ENCODE results near the gene NTN1. TPM values are rescaled to one million over a fixed set of nuclear protein-coding genes. Genes with fewer than 3 reads are reported as not detected.
A peak's percentile ranks its signal among the peaks of the same experiment; 100 is the strongest.

Gene NTN1
- total and polyA plus RNA-seq, 2 donors: 2.0 to 2.4 TPM

DNA sequence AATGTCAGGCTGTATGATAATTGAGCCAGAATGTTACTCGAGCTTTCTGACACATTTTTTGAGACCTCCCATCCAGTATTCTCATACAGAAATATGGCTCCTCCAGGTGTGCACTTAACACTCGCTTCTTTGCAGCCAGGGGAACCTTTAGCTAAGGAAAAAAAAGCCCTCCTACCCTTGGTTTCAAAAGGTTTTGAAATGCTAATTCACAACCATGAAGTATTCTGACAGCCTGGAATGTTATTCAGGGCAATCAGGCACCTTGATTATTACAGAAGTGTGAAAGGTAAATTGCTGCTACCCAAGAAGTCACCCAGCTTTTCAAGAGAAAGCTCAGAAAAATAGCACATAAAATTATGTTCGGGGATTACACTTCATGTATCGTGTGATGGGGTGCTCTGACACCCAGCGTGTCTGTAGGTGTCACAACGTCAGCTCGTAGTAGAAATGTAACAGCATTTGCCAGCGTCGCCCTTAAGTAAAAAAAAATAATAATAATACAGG is 41.1 kb downstream of the NTN1 start:
- H3K36me3 ChIP-seq (ENCODE audit: control insufficient read depth in 2 of 2, insufficient read depth in 2 of 2, low read length in 1 of 2): no peaks in the 10 kb centered on the region
- H3K9me3 ChIP-seq (ENCODE audit: control insufficient read depth in 2 of 2, insufficient read depth in 1 of 2, low read length in 1 of 2): no peaks in the 10 kb centered on the region
- no peak overlapping the region for H3K27ac ChIP-seq (ENCODE audit: low read depth in 1 of 2, low read length in 1 of 2)
- no peaks in the 10 kb centered on the region for H3K4me1 ChIP-seq (ENCODE audit: control insufficient read depth in 2 of 2, insufficient read depth in 2 of 2, low read length in 2 of 2)
- H3K27me3 ChIP-seq (ENCODE audit: control insufficient read depth in 2 of 2, insufficient read depth in 1 of 2, low read length in 1 of 2): no peaks in the 10 kb centered on the region
- WGBS: 90% methylated on average over 9 of the region's 9 CpGs
- H3K4me3 ChIP-seq (ENCODE audit: low read length in 2 of 2): no peak overlapping the region
- DNase-seq (ENCODE audit: low read depth in 6 of 9, low spot score in 9 of 9): no peak

DNA sequence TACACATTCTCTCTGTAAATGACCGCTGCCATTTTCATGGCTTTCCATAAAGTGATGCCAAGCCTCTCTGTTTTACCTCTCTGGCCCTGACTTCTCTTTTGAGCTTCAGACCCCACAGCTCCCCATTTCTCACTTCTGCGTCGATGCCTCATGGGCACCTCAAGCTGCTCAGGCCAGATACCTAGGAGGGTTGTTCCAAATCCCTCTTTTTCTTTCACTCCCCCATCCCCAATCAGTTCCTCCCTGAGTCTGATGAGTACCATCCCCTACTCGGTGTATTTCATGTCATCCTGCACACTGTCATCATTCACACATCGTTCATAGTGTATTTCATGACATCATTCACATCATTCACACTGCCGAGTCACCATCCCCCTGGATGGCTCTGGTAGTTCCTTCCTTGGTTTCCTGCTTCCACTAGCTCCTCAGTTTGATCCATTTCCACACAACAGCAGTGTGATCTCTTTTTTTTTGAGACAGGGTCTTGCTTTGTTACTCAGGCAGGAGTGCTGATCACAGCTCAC is 43.1 kb downstream of the NTN1 start:
- 92% methylated on average over 6 of the region's 6 CpGs for WGBS
- no peaks in the 10 kb centered on the region for H3K27me3 ChIP-seq (ENCODE audit: control insufficient read depth in 2 of 2, insufficient read depth in 1 of 2, low read length in 1 of 2)

GRCh38 chr17:9071016-9071415 is 49.7 kb downstream of the NTN1 start:
- H3K4me3 ChIP-seq (ENCODE audit: low read length in 2 of 2): no peak overlapping the region
- peaks cover 0 to 3% of the 10 kb centered on the region in 2 donors for H3K27me3 ChIP-seq (ENCODE audit: control insufficient read depth in 2 of 2, insufficient read depth in 1 of 2, low read length in 1 of 2)
- H3K27ac ChIP-seq (ENCODE audit: low read depth in 1 of 2, low read length in 1 of 2): no peak overlapping the region
- WGBS: 91% methylated on average over 10 of the region's 10 CpGs
- H3K4me1 ChIP-seq (ENCODE audit: control insufficient read depth in 2 of 2, insufficient read depth in 2 of 2, low read length in 2 of 2): no peaks in the 10 kb centered on the region
- H3K36me3 ChIP-seq (ENCODE audit: control insufficient read depth in 2 of 2, insufficient read depth in 2 of 2, low read length in 1 of 2): no peaks in the 10 kb centered on the region
- H3K9me3 ChIP-seq (ENCODE audit: control insufficient read depth in 2 of 2, insufficient read depth in 1 of 2, low read length in 1 of 2): no peaks in the 10 kb centered on the region
- no peak for DNase-seq (ENCODE audit: low read depth in 6 of 9, low spot score in 9 of 9)

More for the DNA sequence above, 43.1 kb downstream of the NTN1 start:
- Histone ChIP-seq H3K4me1 (ENCODE audit: control insufficient read depth in 2 of 2, insufficient read depth in 2 of 2, low read length in 2 of 2) (no peaks in the 10 kb centered on the region), H3K9me3 (ENCODE audit: control insufficient read depth in 2 of 2, insufficient read depth in 1 of 2, low read length in 1 of 2) (no peaks in the 10 kb centered on the region), H3K4me3 (ENCODE audit: low read length in 2 of 2) (no peak overlapping the region), H3K36me3 (ENCODE audit: control insufficient read depth in 2 of 2, insufficient read depth in 2 of 2, low read length in 1 of 2) (no peaks in the 10 kb centered on the region), H3K27ac (ENCODE audit: low read depth in 1 of 2, low read length in 1 of 2) (no peak overlapping the region)
- DNase-seq (ENCODE audit: low read depth in 6 of 9, low spot score in 9 of 9): no peak

DNA sequence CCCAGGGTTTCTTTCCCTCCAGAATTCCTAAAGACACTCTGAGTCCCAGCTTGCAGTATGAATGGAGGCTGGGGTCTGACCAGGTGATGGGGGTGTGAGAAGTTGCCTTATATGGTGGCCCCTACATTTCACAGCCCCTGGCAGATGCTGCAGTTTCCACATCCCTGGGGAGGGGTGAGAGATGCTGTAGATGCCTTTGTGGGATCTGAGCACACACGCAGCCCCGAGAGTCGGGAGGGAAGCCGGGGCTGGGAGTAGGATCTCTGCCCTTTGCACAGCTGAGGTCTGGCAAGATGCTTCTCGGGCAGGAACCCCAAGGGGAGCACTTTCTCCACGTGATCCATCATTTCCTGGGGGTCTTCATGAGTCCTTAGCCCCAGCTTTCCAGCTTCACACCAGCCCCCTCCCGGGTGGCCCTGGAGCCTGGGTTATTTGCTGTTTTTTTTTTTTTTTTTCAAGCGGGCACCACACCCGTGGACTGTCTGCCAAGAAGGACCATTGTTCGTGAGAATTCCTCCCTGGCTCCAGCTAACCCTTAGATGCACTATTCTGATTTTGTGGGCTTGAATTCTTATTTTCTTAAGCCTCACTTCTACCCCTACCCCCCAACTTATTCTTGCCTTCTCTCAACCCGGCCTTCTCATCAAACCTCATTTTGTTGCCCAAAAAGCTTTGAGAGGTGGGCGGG is 50.6 kb downstream of the NTN1 start:
- H3K4me1 ChIP-seq (ENCODE audit: control insufficient read depth in 2 of 2, insufficient read depth in 2 of 2, low read length in 2 of 2): no peaks in the 10 kb centered on the region
- no peaks in the 10 kb centered on the region for H3K9me3 ChIP-seq (ENCODE audit: control insufficient read depth in 2 of 2, insufficient read depth in 1 of 2, low read length in 1 of 2)
- peaks cover 0 to 3% of the 10 kb centered on the region in 2 donors for H3K27me3 ChIP-seq (ENCODE audit: control insufficient read depth in 2 of 2, insufficient read depth in 1 of 2, low read length in 1 of 2)
- no peak overlapping the region for H3K27ac ChIP-seq (ENCODE audit: low read depth in 1 of 2, low read length in 1 of 2)
- WGBS: 88% methylated on average over 12 of the region's 12 CpGs
- DNase-seq (ENCODE audit: low read depth in 6 of 9, low spot score in 9 of 9): no peak
- no peak overlapping the region for H3K4me3 ChIP-seq (ENCODE audit: low read length in 2 of 2)
- no peaks in the 10 kb centered on the region for H3K36me3 ChIP-seq (ENCODE audit: control insufficient read depth in 2 of 2, insufficient read depth in 2 of 2, low read length in 1 of 2)

- no peaks in the 10 kb centered on the region for H3K4me1 ChIP-seq (ENCODE audit: control insufficient read depth in 2 of 2, insufficient read depth in 2 of 2, low read length in 2 of 2)
- no peak for DNase-seq (ENCODE audit: low read depth in 6 of 9, low spot score in 9 of 9)
- H3K27ac ChIP-seq (ENCODE audit: low read depth in 1 of 2, low read length in 1 of 2): no peak overlapping the region
- H3K36me3 ChIP-seq (ENCODE audit: control insufficient read depth in 2 of 2, insufficient read depth in 2 of 2, low read length in 1 of 2): no peaks in the 10 kb centered on the region
- H3K9me3 ChIP-seq (ENCODE audit: control insufficient read depth in 2 of 2, insufficient read depth in 1 of 2, low read length in 1 of 2): no peaks in the 10 kb centered on the region
- no peak overlapping the region for H3K4me3 ChIP-seq (ENCODE audit: low read length in 2 of 2)
- peaks cover 0 to 3% of the 10 kb centered on the region in 2 donors for H3K27me3 ChIP-seq (ENCODE audit: control insufficient read depth in 2 of 2, insufficient read depth in 1 of 2, low read length in 1 of 2)
- 84% methylated on average over 17 of the region's 17 CpGs for whole genome bisulfite sequencing
Observed at GRCh38 chr17:9072696-9073339, 51.5 kb downstream of the NTN1 start.

DNA sequence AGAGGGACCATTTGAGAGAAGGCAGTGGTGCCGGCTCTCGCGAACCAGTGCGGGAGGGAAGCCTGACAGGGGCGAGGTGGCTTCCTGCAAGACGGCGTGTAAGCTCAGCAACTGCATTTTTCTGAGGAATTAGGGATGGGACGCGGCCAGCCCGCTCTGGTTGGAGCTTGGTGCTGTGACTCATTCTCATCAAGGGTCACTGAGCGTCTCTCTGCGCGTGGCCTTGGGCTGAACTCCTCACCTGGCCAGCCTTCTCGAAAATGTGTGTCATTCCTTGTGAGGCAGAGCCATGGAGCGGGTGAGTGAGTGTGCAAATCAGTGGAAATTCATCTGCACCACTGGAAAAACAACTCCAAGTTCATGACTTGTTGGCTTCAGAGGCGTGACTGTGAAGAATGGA is 52.8 kb downstream of the NTN1 start:
- 93% methylated on average over 16 of the region's 16 CpGs for WGBS
- H3K9me3 ChIP-seq (ENCODE audit: control insufficient read depth in 2 of 2, insufficient read depth in 1 of 2, low read length in 1 of 2): no peaks in the 10 kb centered on the region
- H3K27me3 ChIP-seq (ENCODE audit: control insufficient read depth in 2 of 2, insufficient read depth in 1 of 2, low read length in 1 of 2): peaks cover 0 to 3% of the 10 kb centered on the region in 2 donors
- no peak overlapping the region for H3K4me3 ChIP-seq (ENCODE audit: low read length in 2 of 2)
- no peaks in the 10 kb centered on the region for H3K4me1 ChIP-seq (ENCODE audit: control insufficient read depth in 2 of 2, insufficient read depth in 2 of 2, low read length in 2 of 2)
- H3K27ac ChIP-seq (ENCODE audit: low read depth in 1 of 2, low read length in 1 of 2): no peak overlapping the region
- DNase-seq (ENCODE audit: low read depth in 6 of 9, low spot score in 9 of 9): no peak
- H3K36me3 ChIP-seq (ENCODE audit: control insufficient read depth in 2 of 2, insufficient read depth in 2 of 2, low read length in 1 of 2): no peaks in the 10 kb centered on the region

DNA sequence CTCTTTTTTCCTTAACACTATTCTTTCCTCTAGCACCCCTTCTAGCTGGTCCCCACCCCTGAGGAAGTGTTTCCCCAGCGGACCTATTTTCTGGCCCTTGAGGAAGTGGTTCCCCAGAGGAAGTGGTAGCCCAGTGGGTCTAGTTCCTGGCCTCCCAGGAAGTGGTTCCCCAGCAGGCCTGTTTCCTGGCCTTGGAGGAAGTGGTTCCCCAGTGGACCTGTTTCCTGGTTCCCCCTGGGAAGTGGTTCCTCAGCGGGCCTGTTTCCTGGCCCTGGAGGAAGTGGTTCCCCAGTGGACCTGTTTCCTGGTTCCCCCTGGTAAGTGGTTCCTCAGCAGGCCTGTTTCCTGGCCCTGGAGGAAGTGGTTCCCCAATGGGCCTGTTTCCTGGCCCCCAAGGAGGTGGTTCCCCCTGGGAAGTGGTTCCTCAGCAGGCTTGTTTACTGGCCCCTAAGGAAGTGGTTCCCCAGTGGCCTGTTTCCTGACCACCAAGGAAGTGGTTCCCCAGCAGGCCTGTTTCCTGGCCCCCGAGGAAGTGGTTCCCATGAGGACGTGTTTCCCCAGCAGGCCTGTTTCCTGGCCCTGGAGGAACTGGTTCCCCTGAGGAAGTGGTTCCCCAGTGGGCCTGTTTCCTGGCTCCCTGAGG is 58.3 kb downstream of the NTN1 start:
- 51% methylated on average over 4 of the region's 4 CpGs for WGBS

GRCh38 chr17:9080296-9080914 is 59.1 kb downstream of the NTN1 start:
- 91% methylated on average over 7 of the region's 7 CpGs for WGBS
- DNase-seq (ENCODE audit: low read depth in 6 of 9, low spot score in 9 of 9): no peak
- Histone ChIP-seq H3K27ac (ENCODE audit: low read depth in 1 of 2, low read length in 1 of 2) (no peak overlapping the region), H3K9me3 (ENCODE audit: control insufficient read depth in 2 of 2, insufficient read depth in 1 of 2, low read length in 1 of 2) (peaks cover 0 to 6% of the 10 kb centered on the region in 2 donors), H3K36me3 (ENCODE audit: control insufficient read depth in 2 of 2, insufficient read depth in 2 of 2, low read length in 1 of 2) (no peaks in the 10 kb centered on the region), H3K27me3 (ENCODE audit: control insufficient read depth in 2 of 2, insufficient read depth in 1 of 2, low read length in 1 of 2) (no peaks in the 10 kb centered on the region), H3K4me3 (ENCODE audit: low read length in 2 of 2) (no peak overlapping the region), H3K4me1 (ENCODE audit: control insufficient read depth in 2 of 2, insufficient read depth in 2 of 2, low read length in 2 of 2) (no peaks in the 10 kb centered on the region)

More for the DNA sequence above, 58.3 kb downstream of the NTN1 start:
- Histone ChIP-seq H3K4me1 (ENCODE audit: control insufficient read depth in 2 of 2, insufficient read depth in 2 of 2, low read length in 2 of 2) (no peaks in the 10 kb centered on the region), H3K27me3 (ENCODE audit: control insufficient read depth in 2 of 2, insufficient read depth in 1 of 2, low read length in 1 of 2) (no peaks in the 10 kb centered on the region), H3K9me3 (ENCODE audit: control insufficient read depth in 2 of 2, insufficient read depth in 1 of 2, low read length in 1 of 2) (peaks cover 0 to 6% of the 10 kb centered on the region in 2 donors), H3K36me3 (ENCODE audit: control insufficient read depth in 2 of 2, insufficient read depth in 2 of 2, low read length in 1 of 2) (no peaks in the 10 kb centered on the region), H3K27ac (ENCODE audit: low read depth in 1 of 2, low read length in 1 of 2) (no peak overlapping the region), H3K4me3 (ENCODE audit: low read length in 2 of 2) (no peak overlapping the region)
- DNase-seq (ENCODE audit: low read depth in 6 of 9, low spot score in 9 of 9): peak in 1 of 9 donors; percentile 8

Measured in thymus (tissue), 11 donors.